ENCODE measurements around the gene REC8. TPM values are rescaled to one million over a fixed set of nuclear protein-coding genes. Genes with fewer than 3 reads are reported as not detected.
A peak's percentile ranks its signal among the peaks of the same experiment; 100 is the strongest.

Gene REC8
- total RNA-seq, 1 experiment from 2014 or later = 7.6 TPM

DNA sequence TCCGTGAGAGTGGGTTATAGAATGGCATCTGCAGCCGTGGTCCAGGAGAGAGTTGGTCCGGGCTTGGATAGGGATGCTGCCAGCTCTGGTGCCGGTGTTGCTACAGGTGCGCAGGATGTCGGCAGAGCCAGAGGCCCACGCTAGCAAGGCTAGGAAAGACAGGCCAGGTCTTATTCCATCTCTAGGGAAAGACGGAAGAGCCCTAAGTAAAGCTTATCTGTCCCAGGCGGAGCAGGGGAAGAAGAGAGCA is 36.4 kb upstream of the REC8 start:
- no peaks in the 10 kb centered on the region for H3K9me2 ChIP-seq (ENCODE audit: insufficient read depth)
- H3K4me1 ChIP-seq (ENCODE audit: control insufficient read depth in 1 of 2, insufficient read depth in 2 of 2, low read length in 2 of 2) = peaks cover 20 to 38% of the 10 kb centered on the region in 2 experiments
- no peaks in the 10 kb centered on the region for H4K20me1 ChIP-seq (ENCODE audit: insufficient read depth)
- BruUV-seq (replicated peaks) = no TSS peak
- no peaks in the 10 kb centered on the region for H3K27me3 ChIP-seq (ENCODE audit: insufficient read depth, low read length)
- ATAC-seq (no peak), DNase-seq (ENCODE audit: low read depth, low spot score) (no peak)
- TF ChIP-seq, protein P1, sequence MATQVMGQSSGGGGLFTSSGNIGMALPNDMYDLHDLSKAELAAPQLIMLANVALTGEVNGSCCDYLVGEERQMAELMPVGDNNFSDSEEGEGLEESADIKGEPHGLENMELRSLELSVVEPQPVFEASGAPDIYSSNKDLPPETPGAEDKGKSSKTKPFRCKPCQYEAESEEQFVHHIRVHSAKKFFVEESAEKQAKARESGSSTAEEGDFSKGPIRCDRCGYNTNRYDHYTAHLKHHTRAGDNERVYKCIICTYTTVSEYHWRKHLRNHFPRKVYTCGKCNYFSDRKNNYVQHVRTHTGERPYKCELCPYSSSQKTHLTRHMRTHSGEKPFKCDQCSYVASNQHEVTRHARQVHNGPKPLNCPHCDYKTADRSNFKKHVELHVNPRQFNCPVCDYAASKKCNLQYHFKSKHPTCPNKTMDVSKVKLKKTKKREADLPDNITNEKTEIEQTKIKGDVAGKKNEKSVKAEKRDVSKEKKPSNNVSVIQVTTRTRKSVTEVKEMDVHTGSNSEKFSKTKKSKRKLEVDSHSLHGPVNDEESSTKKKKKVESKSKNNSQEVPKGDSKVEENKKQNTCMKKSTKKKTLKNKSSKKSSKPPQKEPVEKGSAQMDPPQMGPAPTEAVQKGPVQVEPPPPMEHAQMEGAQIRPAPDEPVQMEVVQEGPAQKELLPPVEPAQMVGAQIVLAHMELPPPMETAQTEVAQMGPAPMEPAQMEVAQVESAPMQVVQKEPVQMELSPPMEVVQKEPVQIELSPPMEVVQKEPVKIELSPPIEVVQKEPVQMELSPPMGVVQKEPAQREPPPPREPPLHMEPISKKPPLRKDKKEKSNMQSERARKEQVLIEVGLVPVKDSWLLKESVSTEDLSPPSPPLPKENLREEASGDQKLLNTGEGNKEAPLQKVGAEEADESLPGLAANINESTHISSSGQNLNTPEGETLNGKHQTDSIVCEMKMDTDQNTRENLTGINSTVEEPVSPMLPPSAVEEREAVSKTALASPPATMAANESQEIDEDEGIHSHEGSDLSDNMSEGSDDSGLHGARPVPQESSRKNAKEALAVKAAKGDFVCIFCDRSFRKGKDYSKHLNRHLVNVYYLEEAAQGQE (IDR thresholded peaks at IDR 0.05; ENCODE audit: low read depth) = no peak
- TF ChIP-seq, protein P2, sequence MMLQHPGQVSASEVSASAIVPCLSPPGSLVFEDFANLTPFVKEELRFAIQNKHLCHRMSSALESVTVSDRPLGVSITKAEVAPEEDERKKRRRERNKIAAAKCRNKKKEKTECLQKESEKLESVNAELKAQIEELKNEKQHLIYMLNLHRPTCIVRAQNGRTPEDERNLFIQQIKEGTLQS (IDR thresholded peaks at IDR 0.05) = no peak
- TF ChIP-seq POLR2AphosphoS5 (IDR thresholded peaks at IDR 0.05; ENCODE audit: low read depth, low read length) (no peak), CEBPB (IDR thresholded peaks at IDR 0.05; ENCODE audit: low read depth) (no peak), SIN3A (IDR thresholded peaks at IDR 0.05; ENCODE audit: low read depth) (no peak), ELF1 (IDR thresholded peaks at IDR 0.05; ENCODE audit: borderline replicate concordance, low read depth) (no peak), RAD21 (IDR thresholded peaks at IDR 0.05; ENCODE audit: low read depth) (no peak), FOSL1 (IDR thresholded peaks at IDR 0.05; ENCODE audit: low read depth) (no peak), JUND (IDR thresholded peaks at IDR 0.05) (no peak), EZH2 (IDR thresholded peaks at IDR 0.05) (no peak), EZH2phosphoT487 (IDR thresholded peaks at IDR 0.05; ENCODE audit: borderline replicate concordance) (no peak), EGR1 (IDR thresholded peaks at IDR 0.05; ENCODE audit: low read depth) (no peak), ZFX (IDR thresholded peaks at IDR 0.05) (no peak; the same call in 1 of the 2 replicates), YY1 (IDR thresholded peaks at IDR 0.05; ENCODE audit: extremely low read depth, insufficient replicate concordance, low read depth, low read length) (no peak), SRF (IDR thresholded peaks at IDR 0.05; ENCODE audit: low read depth) (no peak)
- TF ChIP-seq, protein P3, sequence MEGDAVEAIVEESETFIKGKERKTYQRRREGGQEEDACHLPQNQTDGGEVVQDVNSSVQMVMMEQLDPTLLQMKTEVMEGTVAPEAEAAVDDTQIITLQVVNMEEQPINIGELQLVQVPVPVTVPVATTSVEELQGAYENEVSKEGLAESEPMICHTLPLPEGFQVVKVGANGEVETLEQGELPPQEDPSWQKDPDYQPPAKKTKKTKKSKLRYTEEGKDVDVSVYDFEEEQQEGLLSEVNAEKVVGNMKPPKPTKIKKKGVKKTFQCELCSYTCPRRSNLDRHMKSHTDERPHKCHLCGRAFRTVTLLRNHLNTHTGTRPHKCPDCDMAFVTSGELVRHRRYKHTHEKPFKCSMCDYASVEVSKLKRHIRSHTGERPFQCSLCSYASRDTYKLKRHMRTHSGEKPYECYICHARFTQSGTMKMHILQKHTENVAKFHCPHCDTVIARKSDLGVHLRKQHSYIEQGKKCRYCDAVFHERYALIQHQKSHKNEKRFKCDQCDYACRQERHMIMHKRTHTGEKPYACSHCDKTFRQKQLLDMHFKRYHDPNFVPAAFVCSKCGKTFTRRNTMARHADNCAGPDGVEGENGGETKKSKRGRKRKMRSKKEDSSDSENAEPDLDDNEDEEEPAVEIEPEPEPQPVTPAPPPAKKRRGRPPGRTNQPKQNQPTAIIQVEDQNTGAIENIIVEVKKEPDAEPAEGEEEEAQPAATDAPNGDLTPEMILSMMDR (IDR thresholded peaks at IDR 0.05 in 2 of 3, conservative IDR thresholded peaks at IDR 0.05 in 1 of 3; ENCODE audit: borderline replicate concordance in 1 of 3, insufficient read depth in 1 of 3, low read depth in 2 of 3, low read length in 2 of 3) = no peak
- TF ChIP-seq, protein P4, sequence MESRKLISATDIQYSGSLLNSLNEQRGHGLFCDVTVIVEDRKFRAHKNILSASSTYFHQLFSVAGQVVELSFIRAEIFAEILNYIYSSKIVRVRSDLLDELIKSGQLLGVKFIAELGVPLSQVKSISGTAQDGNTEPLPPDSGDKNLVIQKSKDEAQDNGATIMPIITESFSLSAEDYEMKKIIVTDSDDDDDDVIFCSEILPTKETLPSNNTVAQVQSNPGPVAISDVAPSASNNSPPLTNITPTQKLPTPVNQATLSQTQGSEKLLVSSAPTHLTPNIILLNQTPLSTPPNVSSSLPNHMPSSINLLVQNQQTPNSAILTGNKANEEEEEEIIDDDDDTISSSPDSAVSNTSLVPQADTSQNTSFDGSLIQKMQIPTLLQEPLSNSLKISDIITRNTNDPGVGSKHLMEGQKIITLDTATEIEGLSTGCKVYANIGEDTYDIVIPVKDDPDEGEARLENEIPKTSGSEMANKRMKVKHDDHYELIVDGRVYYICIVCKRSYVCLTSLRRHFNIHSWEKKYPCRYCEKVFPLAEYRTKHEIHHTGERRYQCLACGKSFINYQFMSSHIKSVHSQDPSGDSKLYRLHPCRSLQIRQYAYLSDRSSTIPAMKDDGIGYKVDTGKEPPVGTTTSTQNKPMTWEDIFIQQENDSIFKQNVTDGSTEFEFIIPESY (IDR thresholded peaks at IDR 0.05; ENCODE audit: extremely low read depth, insufficient replicate concordance, low read length) = no peak
- TF ChIP-seq, protein P5, sequence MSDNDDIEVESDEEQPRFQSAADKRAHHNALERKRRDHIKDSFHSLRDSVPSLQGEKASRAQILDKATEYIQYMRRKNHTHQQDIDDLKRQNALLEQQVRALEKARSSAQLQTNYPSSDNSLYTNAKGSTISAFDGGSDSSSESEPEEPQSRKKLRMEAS (IDR thresholded peaks at IDR 0.05) = no peak
- peaks cover 33% of the 10 kb centered on the region for H3K79me2 ChIP-seq (ENCODE audit: insufficient read depth, low read length)
- H3K4me3 ChIP-seq (replicated peaks in 1 of 2; ENCODE audit: low read depth in 1 of 2, low read length in 2 of 2) = peak overlapping the region; percentile 71 to 94
- peaks cover 16 to 21% of the 10 kb centered on the region in 2 experiments for H3K36me3 ChIP-seq (ENCODE audit: control insufficient read depth in 1 of 2, insufficient read depth in 2 of 2, low read length in 2 of 2)
- H3K9ac ChIP-seq (ENCODE audit: low read length) = peak overlapping the region; percentile 89
- CTCF ChIA-PET = interaction anchor here (0.9 to 1.4 kb wide), 5 partner anchors 21 to 77 kb away, joined by 3 to 7 read pairs (median 4); partner anchors contain the start of genes DCAF11 and IRF9
- peak overlapping the region; percentile 72 for H3K27ac ChIP-seq (ENCODE audit: low read depth, low read length)
- H3K4me2 ChIP-seq (ENCODE audit: low read length) = peak overlapping the region; percentile 85
- RAD21 ChIA-PET (ENCODE audit: low non-redundant PET in 1 of 2, low total read pairs in 2 of 2, uncharacterized antibody in 2 of 2, unreplicated experiment in 2 of 2) = interaction anchor here in 1 of 2 experiments (1.2 to 1.5 kb wide), 2 partner anchors 11 to 21 kb away, joined by 4 to 5 read pairs; partner anchors contain the start of genes DCAF11 and NRL
- H2AFZ ChIP-seq (ENCODE audit: low read depth, low read length, poor library complexity, severe bottlenecking) = no peak overlapping the region
- H3K9me3 ChIP-seq (ENCODE audit: control insufficient read depth in 1 of 2, insufficient read depth in 1 of 2, low read depth in 1 of 2, low read length in 2 of 2) = no peaks in the 10 kb centered on the region
- intact Hi-C loops (cut with micrococcal nuclease) = no loop called here
- POLR2A ChIA-PET = interaction anchor here (0.8 to 3.5 kb wide), 9 partner anchors 9 to 107 kb away, joined by 3 to 32 read pairs (median 4); partner anchors contain the start of genes CHMP4A, DCAF11, IPO4 and NRL

Measured in HCT116 (cell line).